Fibroblast of lung (primary cell): ENCODE data around the gene PPP4R4. TPM values are rescaled to one million over a fixed set of nuclear protein-coding genes. Genes with fewer than 3 reads are reported as not detected.

Source experiments
- DNase-seq, 2 donors: peaks; one replicate each; pipeline versions ENCODE4 v3.0.0 to v3.0.0-alpha.2; 2010; ENCODE audit warnings: low read depth in 2 of 2
- H2AFZ ChIP-seq: 2 replicates; pipeline ENCODE4 v1.5.1; 2012; ENCODE audit warnings: low read length, control low read depth, inconsistent platforms
- H3K27ac ChIP-seq: 2 replicates; pipeline ENCODE4 v1.5.1; 2011; ENCODE audit warnings: low read length, control low read depth; ENCODE audit not compliant: insufficient read depth
- H3K27me3 ChIP-seq: 2 replicates; pipeline ENCODE4 v1.5.1; 2011; ENCODE audit warnings: mild to moderate bottlenecking, low read length; ENCODE audit not compliant: control insufficient read depth, insufficient read depth
- H3K36me3 ChIP-seq: 2 replicates; pipeline ENCODE4 v1.5.1; 2011; ENCODE audit warnings: low read length; ENCODE audit not compliant: control insufficient read depth, insufficient read depth
- H3K4me1 ChIP-seq: 2 replicates; pipeline ENCODE4 v1.5.1; 2011; ENCODE audit warnings: low read length; ENCODE audit not compliant: control insufficient read depth, insufficient read depth; ENCODE audit errors: extremely low read depth
- H3K4me2 ChIP-seq: 2 replicates; pipeline ENCODE4 v1.5.1; 2011; ENCODE audit warnings: low read length, control low read depth; ENCODE audit not compliant: insufficient read depth; ENCODE audit errors: extremely low read depth
- H3K4me3 ChIP-seq, 4 experiments: fragments of 200-600 bp in 1 of 4; sonication (generic) in 1 of 4; replicated peaks in 1 of 4; 2 replicates each; pipeline ENCODE4 v1.5.1; 2011 to 2016; ENCODE audit warnings: low read length in 4 of 4, low read depth in 3 of 4, mild to moderate bottlenecking in 3 of 4, control low read depth in 2 of 4, inconsistent platforms in 1 of 4, mixed read lengths in 1 of 4; ENCODE audit not compliant: insufficient read depth in 1 of 4; ENCODE audit errors: control extremely low read depth in 1 of 4
- H3K79me2 ChIP-seq: 2 replicates; pipeline ENCODE4 v1.5.1; 2012; ENCODE audit warnings: mild to moderate bottlenecking, low read length, inconsistent platforms; ENCODE audit not compliant: control insufficient read depth, insufficient read depth
- H3K9ac ChIP-seq: 2 replicates; pipeline ENCODE4 v1.5.1; 2011; ENCODE audit warnings: mild to moderate bottlenecking, low read length, control low read depth; ENCODE audit not compliant: insufficient read depth
- H3K9me3 ChIP-seq: 2 replicates; pipeline ENCODE4 v1.5.1; 2012; ENCODE audit warnings: low read depth, low read length; ENCODE audit not compliant: control insufficient read depth, insufficient read depth
- H4K20me1 ChIP-seq: 2 replicates; pipeline ENCODE4 v1.5.1; 2011; ENCODE audit warnings: low read length; ENCODE audit not compliant: control insufficient read depth, insufficient read depth; ENCODE audit errors: extremely low read depth
- EZH2 ChIP-seq: IDR thresholded peaks from 2 replicates; pipeline ENCODE4 v1.5.1; 2012; ENCODE audit warnings: low read length, control low read depth, mild to moderate bottlenecking; ENCODE audit errors: missing control alignments
- polyA plus RNA-seq, 2 donors: library from polyadenylated mRNA; depleted of rRNA in 1 of 2; stranded (reverse) in 1 of 2; unstranded in 1 of 2; fragments of >200 nt; gene quantifications; 2 replicates each; pipeline ENCODE4 v1.2.1, GENCODE V29; 2011 to 2012; ENCODE audit warnings: missing spikeins in 1 of 2
- total RNA-seq: library from RNA; depleted of rRNA; stranded (reverse); fragments of >200 nt; gene quantifications from 2 replicates; pipeline ENCODE4 v1.2.1, GENCODE V29; 2014
- TF ChIP-seq, protein P1 (sequence below), 2 donors: IDR thresholded peaks in 1 of 2; conservative IDR thresholded peaks in 1 of 2; 1 replicate in 1 of 2; 2 replicates in 1 of 2; pipeline ENCODE4 v1.5.1; 2011 to 2012; ENCODE audit warnings: low read length in 2 of 2, control low read depth in 1 of 2, inconsistent platforms in 1 of 2, low read depth in 1 of 2, mild to moderate bottlenecking in 1 of 2

The PPP4R4 gene
- total and polyA plus RNA-seq, 2 donors (not counting 1 experiment from before 2014, with no cell fraction given), result 0.35 to 0.99 TPM

DNA sequence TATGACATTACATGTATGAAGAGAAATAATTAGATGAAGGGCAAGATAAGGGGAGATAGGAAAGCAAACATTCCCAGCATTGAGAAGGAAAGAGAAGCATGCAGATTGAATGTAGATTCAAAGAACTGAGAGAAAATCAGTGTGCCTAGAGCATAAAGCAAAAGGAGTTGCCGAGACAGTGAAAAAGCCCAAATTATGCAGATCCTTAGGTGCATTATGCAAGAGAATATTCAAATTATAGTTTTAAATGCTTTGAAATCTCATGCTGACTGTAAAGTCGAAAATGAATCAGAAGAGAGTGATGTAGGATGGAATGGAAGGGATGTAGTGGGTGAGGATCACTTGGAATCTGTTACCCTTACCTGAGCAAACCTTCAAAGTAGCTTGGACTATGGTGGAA, 49.9 kb downstream of the PPP4R4 start:
- Histone ChIP-seq H3K9ac (no peak overlapping the region), H3K4me2 (no peak overlapping the region), H4K20me1 (no peaks in the 10 kb centered on the region), H3K36me3 (no peaks in the 10 kb centered on the region), H3K9me3 (no peaks in the 10 kb centered on the region), H3K27ac (no peak overlapping the region), H3K79me2 (no peaks in the 10 kb centered on the region), H3K4me1 (no peaks in the 10 kb centered on the region), H3K27me3 (no peaks in the 10 kb centered on the region), H2AFZ (no peak overlapping the region), H3K4me3 (no peak overlapping the region)
- no peak for DNase-seq
- TF ChIP-seq, protein P1, sequence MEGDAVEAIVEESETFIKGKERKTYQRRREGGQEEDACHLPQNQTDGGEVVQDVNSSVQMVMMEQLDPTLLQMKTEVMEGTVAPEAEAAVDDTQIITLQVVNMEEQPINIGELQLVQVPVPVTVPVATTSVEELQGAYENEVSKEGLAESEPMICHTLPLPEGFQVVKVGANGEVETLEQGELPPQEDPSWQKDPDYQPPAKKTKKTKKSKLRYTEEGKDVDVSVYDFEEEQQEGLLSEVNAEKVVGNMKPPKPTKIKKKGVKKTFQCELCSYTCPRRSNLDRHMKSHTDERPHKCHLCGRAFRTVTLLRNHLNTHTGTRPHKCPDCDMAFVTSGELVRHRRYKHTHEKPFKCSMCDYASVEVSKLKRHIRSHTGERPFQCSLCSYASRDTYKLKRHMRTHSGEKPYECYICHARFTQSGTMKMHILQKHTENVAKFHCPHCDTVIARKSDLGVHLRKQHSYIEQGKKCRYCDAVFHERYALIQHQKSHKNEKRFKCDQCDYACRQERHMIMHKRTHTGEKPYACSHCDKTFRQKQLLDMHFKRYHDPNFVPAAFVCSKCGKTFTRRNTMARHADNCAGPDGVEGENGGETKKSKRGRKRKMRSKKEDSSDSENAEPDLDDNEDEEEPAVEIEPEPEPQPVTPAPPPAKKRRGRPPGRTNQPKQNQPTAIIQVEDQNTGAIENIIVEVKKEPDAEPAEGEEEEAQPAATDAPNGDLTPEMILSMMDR (conservative IDR thresholded peaks at IDR 0.05 in 1 of 2, IDR thresholded peaks at IDR 0.05 in 1 of 2; ENCODE audit: low read depth in 1 of 2, low read length in 2 of 2), result no peak
- no peak for TF ChIP-seq EZH2

DNA sequence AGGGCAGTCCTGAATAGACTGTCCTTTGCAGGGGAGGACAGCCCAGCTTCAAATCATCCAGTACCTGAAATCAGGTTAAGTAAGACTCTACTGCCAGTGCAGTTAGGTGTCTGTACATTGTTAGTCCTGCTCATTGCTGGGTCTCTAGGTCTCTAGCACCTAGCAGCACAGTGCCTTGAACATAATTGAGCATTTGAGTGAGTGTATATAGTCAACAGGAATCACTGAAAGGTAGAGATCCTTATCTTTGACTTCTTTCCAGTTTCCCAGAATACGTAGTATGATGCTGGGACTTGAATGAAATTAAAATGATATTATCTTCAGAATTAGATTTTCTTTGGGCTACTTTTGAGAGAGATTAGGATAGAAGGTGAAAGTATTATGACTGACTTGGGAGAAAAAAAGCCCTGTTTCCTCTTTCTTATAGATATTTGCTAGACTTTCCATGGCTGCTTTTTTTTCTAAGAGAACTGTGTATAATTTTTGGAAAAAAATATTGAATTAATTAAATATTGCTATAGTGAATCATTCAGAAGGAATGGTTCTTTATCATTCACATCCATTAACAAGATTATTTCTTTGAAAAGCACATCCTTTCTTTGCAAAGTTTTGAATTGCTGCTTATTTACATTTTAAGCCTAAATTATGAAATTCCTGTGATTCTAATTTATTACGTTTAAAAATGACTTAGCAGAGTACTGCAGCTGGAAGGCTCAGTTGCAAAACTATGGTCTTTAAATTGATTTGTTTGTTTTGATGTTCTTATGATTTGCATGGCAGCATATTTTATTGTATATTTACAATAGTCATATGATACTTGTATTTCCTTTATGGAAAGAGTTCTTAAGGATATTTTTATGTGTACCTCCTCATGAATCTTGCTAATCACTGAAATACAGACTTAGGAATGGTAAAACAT, 51.6 kb downstream of the PPP4R4 start:
- no peak for DNase-seq

DNA sequence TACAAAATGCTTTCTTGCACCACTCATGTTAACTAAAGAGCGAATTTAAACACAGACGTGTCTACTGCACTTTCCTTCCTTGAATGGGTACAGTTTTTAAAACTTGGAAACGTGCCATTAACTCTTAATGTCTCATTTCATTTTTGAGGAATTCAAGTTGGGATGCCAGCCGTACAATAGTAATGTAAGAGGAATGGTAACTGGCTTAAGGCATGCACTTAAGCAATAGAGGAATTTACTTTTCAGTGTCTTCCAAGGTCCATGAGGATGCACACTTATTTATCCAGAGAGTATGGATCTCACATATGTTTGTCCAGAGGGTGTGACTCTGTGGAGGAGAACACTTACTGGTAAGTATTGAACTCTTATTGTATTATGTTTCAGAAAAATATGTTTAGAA, 52.9 kb downstream of the PPP4R4 start:
- Histone ChIP-seq H2AFZ (no peak overlapping the region), H3K36me3 (no peaks in the 10 kb centered on the region), H3K27ac (no peak overlapping the region), H4K20me1 (no peaks in the 10 kb centered on the region), H3K4me2 (no peak overlapping the region), H3K79me2 (no peaks in the 10 kb centered on the region), H3K27me3 (no peaks in the 10 kb centered on the region), H3K4me1 (no peaks in the 10 kb centered on the region), H3K4me3 (no peak overlapping the region), H3K9me3 (no peaks in the 10 kb centered on the region), H3K9ac (no peak overlapping the region)
- DNase-seq, result peak in 1 of 2 donors; percentile 56
- TF ChIP-seq, protein P1 (conservative IDR thresholded peaks at IDR 0.05 in 1 of 2, IDR thresholded peaks at IDR 0.05 in 1 of 2; ENCODE audit: low read depth in 1 of 2, low read length in 2 of 2), result no peak
- TF ChIP-seq EZH2, result no peak

More for the DNA sequence above, 51.6 kb downstream of the PPP4R4 start:
- no peak overlapping the region for H3K4me3 ChIP-seq
- TF ChIP-seq, protein P1 (conservative IDR thresholded peaks at IDR 0.05 in 1 of 2, IDR thresholded peaks at IDR 0.05 in 1 of 2; ENCODE audit: low read depth in 1 of 2, low read length in 2 of 2), result no peak
- no peak for TF ChIP-seq EZH2
- no peaks in the 10 kb centered on the region for H3K27me3 ChIP-seq
- no peak overlapping the region for H3K4me2 ChIP-seq
- no peaks in the 10 kb centered on the region for H4K20me1 ChIP-seq
- H3K27ac ChIP-seq, result no peak overlapping the region
- H3K4me1 ChIP-seq, result no peaks in the 10 kb centered on the region
- H3K79me2 ChIP-seq, result no peaks in the 10 kb centered on the region
- H3K36me3 ChIP-seq, result no peaks in the 10 kb centered on the region
- H3K9me3 ChIP-seq, result no peaks in the 10 kb centered on the region
- no peak overlapping the region for H3K9ac ChIP-seq
- H2AFZ ChIP-seq, result no peak overlapping the region
